T-helper 1 cell treated with Interleukin-12 subunit alpha and Interleukin-12 subunit beta and Interleukin-4 antibody, amounts not matched to agents 30 μg/mL and 1 μg/mL, for 36 hours (primary cell): ENCODE measurements around the gene EGFL8.
"Not testable (repeated sequence)": the region's sequence is repeated elsewhere in the genome, so short reads cannot be mapped to it uniquely, and the experiment has no call there.

Experiments used
- H3K27ac Mint-ChIP-seq: one replicate; pipeline ENCODE4 v1.8.0; 2021; ENCODE audit warnings: mild to moderate bottlenecking, mixed read lengths
- H3K27me3 Mint-ChIP-seq: one replicate; pipeline ENCODE4 v1.8.0; 2021; ENCODE audit warnings: low read depth, mixed read lengths
- H3K36me3 Mint-ChIP-seq: one replicate; pipeline ENCODE4 v1.8.0; 2021; ENCODE audit warnings: low read depth, mixed read lengths
- H3K4me1 Mint-ChIP-seq: one replicate; pipeline ENCODE4 v1.8.0; 2021; ENCODE audit warnings: low read depth, mixed read lengths
- H3K4me3 Mint-ChIP-seq: one replicate; pipeline ENCODE4 v1.8.0; 2021; ENCODE audit warnings: mild to moderate bottlenecking, moderate library complexity, mixed read lengths
- H3K9me3 Mint-ChIP-seq: one replicate; pipeline ENCODE4 v1.8.0; 2021; ENCODE audit warnings: mixed read lengths

The EGFL8 gene

DNA sequence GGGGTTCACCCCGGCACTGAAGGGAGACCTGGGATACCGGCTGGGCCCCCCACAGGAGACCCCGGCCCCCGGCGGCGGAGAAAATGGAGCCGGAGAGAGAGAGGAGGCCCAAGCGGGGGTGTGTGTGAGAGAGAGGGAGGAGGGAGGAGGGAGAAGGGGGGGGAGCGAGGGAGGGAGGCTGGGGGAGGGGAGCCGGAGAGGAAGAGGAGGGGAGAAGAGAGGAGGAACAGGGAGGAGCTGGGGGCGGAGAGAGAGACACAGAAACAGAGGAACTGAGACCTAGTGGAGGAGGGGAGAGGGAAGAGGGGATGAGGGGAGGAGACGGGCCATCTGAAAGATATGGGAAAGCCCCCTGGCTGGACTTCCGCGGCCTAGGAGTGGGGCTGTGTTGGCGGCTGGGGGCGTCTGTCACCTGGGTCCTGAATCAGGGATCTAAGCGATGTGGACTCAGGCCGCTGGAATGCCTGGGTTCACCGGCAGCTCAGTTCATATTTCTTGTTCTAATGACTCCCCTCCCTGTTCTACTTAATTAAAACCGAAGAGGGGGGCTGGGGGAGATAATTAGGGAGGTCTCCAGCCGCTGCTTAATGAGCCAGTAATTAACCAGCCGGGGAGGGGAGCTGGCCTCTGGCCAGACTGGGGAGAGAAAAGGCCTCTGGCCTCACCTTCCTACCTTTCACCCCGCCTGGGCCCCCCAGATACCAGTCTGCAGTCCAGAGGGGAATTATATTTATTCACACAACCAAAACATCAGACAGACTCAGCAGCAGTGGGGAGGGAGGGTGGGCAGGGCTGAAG is 25.9 kb downstream of the EGFL8 start, which contains the start of gene PBX2:
Gene PBX2 (minus strand): TSS at position 149 of the 798 bp plus-strand sequence. CDS start 287 bp downstream, outside the sequence.
- Mint-ChIP-seq H3K27ac (peak within 1 kb of the TSS; percentile 98), H3K36me3 (peaks cover 52% of the 10 kb centered on the region), H3K4me3 (peak within 1 kb of the TSS; percentile 99), H3K9me3 (no peaks in the 10 kb centered on the region), H3K4me1 (peaks cover 49% of the 10 kb centered on the region), H3K27me3 (no peaks in the 10 kb centered on the region)

DNA sequence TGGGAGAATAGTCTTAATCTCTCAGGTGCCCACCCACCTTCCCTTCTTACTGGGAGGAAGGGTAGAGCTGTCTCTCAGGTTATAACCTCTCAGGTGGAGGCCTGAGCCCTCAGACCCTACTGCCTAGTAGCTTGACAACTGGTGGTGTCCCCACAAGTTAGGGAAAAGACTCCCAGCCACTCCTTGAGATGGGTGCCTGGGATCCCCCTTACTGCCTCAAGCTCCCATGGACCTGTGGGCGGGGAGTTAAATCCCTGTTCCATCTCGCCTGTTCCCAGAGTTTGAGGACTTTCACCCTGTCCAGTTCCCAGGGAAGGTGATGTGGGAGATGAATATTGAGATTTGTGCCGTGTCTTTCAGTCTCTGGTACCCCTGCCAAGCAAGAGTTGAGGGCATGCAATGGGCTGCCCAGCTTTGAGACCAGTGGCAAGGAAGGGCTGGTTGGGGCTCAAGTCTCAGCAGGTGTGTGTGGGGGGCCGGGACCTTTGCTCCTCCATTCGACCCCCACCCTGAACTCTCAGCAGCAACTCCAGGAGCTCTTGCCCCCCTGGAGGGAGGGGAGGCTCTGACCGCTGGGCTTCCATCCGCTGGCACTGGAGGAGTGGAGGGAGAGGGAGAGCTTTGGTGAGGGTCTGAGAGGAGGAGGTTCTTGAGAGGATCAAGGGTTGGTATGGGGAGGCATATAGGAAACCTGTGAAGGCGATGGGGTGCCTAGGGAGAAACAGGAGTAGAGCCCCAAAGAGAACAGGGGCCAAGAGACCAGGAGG is 26.7 kb downstream of the EGFL8 start:
- H3K4me1 Mint-ChIP-seq, result peaks cover 48% of the 10 kb centered on the region
- peak overlapping the region; percentile 99 for H3K4me3 Mint-ChIP-seq
- no peaks in the 10 kb centered on the region for H3K9me3 Mint-ChIP-seq
- H3K36me3 Mint-ChIP-seq, result peaks cover 47% of the 10 kb centered on the region
- H3K27me3 Mint-ChIP-seq, result no peaks in the 10 kb centered on the region
- peak overlapping the region; percentile 98 for H3K27ac Mint-ChIP-seq

DNA sequence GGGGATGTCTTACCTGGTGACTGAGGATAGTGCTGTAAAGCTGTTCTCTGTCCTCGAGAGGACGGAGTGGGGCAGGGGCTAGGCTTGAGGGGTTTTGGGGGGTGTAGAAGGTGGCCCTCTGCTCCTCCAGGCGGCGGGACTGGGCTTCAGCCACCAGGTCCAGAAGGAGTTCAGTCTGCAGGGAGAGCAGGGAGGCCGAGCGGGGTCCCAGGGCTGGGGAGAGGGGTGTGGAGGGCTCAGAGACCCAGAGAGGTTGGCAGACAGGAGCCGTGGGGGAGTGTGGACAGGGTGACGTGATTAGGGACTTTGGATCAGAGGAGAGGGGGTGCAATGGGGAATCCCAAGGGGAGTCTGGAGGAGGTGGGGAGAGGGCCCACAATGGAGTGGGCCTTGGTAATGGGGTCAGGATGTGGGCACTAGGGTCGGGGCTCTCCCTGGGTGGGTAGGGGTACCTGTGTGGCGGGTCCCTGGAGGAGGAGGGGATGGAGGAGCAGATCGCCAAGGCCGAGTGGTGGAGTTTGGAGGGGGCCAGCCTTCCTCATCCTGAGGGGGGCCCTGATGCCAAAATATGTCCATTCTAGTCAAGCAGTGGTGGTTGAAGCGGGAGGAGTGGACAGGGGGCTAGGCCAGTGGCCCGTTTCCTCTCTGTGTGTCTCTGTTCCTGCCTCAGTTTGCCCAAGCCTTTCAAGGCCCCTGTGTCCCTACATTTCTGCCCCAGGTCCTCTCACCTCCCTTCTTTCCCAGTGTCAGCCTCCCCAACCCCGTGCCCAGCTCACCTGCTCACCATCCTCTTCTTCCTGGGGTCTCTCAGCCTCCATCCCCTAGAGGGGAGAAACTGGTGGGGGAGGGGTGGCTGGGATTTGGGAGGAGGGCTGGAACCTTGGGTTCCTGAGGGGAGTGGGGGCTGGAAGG is 27.6 kb downstream of the EGFL8 start:
- peak overlapping the region; percentile 99 for H3K4me3 Mint-ChIP-seq
- H3K27me3 Mint-ChIP-seq, result no peaks in the 10 kb centered on the region
- no peaks in the 10 kb centered on the region for H3K9me3 Mint-ChIP-seq
- peaks cover 44% of the 10 kb centered on the region for H3K4me1 Mint-ChIP-seq
- H3K27ac Mint-ChIP-seq, result peak overlapping the region; percentile 98
- peaks cover 38% of the 10 kb centered on the region for H3K36me3 Mint-ChIP-seq

DNA sequence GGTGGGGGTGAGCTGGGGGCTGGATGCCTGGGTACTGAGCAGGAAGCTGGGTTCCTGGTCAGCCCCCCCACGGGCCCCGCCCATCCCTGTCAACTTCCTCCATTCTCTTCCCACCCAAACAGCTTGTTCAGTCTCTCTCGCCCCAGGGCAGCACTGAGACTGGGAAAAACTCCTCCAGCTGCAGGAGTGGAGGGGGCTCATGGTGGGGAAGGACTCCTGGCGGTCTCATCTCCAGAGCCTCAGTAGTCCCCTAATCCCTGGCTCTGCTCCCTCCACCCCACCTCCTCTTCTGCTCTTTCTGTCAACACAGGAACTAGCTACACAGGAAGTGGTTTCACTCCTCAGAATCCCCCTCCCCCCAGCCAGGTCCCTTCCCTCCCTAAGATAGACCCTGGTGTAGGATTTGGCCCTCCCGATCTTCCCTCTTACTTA is 28.2 kb downstream of the EGFL8 start, which contains the start of gene GPSM3:
Gene GPSM3 (minus strand): TSS at position 36 of the 432 bp plus-strand sequence. CDS start 130 bp downstream, outside the sequence.
- peaks cover 32% of the 10 kb centered on the region for H3K36me3 Mint-ChIP-seq
- peak within 1 kb of the TSS; percentile 98 for H3K27ac Mint-ChIP-seq
- H3K4me3 Mint-ChIP-seq, result peak within 1 kb of the TSS; percentile 99
- H3K9me3 Mint-ChIP-seq, result no peaks in the 10 kb centered on the region
- peaks cover 40% of the 10 kb centered on the region for H3K4me1 Mint-ChIP-seq
- H3K27me3 Mint-ChIP-seq, result no peaks in the 10 kb centered on the region

DNA sequence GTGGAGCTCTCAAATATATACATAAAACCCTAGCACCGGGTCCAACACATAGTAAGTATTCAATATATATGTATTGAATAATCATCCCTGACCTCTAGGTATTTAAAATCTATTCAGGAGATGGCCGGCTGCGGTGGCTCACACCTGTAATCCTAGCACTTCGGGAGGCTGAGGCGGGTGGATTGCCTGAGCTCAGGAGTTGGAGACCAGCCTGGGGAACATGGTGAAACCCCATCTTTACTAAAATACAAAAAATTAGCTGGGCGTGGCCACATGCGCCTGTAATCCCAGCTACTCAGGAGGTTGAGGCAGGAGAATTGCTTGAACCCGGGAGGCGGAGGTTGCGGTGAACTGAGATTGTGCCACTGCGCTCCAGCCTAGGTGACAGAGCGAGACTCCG is 28.7 kb downstream of the EGFL8 start:
- not testable (repeated sequence) for H3K27me3 Mint-ChIP-seq, H3K9me3 Mint-ChIP-seq
- Mint-ChIP-seq H3K36me3 (peaks cover 31% of the 10 kb centered on the region), H3K4me3 (peak overlapping the region; percentile 99), H3K4me1 (peaks cover 39% of the 10 kb centered on the region), H3K27ac (peak overlapping the region; percentile 98)

DNA sequence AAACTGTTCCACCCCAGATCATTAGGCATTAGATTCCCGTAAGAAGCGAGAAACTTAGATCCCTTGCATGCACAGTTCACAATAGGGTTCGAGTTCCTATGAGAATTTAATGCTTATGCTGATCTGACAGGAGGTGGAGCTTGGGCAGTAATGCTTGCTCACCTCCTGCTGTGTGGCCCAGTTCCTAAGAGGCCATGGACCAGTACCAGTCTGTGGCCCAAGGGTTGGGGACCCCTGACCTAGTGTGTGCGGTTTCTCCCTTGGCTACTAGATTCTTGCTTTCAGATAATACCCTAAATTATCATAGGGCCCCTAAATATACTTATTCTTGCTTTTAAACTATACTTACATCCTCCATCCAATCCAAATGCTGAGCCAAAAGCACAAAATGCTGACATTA is 30.0 kb downstream of the EGFL8 start:
- H3K36me3 Mint-ChIP-seq, result peaks cover 21% of the 10 kb centered on the region
- peak overlapping the region; percentile 88 for H3K4me3 Mint-ChIP-seq
- H3K27me3 Mint-ChIP-seq, result no peaks in the 10 kb centered on the region
- H3K9me3 Mint-ChIP-seq, result no peaks in the 10 kb centered on the region
- H3K4me1 Mint-ChIP-seq, result peaks cover 31% of the 10 kb centered on the region
- H3K27ac Mint-ChIP-seq, result no peak overlapping the region

DNA sequence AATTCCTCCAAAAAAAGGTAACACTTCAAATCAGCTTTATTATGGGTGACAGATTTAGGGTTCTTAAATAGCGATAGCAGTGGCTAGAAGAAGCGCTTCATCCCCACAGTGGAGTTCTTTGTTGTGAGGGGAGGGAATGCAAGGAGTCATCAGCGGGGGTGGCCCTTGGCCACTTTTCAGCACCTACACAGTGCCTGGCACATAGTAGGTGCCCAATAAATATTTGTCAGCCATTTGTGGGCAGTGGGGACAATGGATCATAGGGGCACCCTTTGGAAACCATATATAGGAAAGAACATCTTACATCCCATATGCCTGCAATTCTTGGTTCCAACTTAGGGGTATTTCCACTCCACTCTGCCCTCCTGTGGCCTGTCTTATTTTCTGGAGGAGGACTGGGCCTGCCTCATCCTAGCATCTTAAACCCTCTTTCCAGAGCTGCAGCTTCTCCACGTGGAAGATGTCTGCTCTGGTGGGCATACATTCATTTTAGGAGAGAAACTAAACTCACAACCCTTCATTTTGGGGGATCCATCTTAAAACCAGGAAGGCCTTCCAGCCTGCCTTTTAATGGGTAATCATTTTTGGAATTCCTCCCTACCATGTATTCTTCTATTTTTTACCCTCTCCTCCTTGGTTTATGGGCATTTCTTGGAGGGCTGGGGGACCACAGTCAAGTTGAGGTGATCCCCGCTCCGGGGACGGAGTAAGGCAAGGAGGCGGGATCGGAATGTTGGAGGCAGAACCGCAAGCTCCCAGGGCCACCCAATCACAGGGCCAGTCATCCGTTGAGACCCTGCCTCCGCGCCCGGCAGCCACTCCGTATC is 30.6 kb downstream of the EGFL8 start:
- Mint-ChIP-seq H3K27me3 (no peaks in the 10 kb centered on the region), H3K4me1 (peaks cover 31% of the 10 kb centered on the region), H3K36me3 (peaks cover 20% of the 10 kb centered on the region), H3K4me3 (peak overlapping the region; percentile 88), H3K9me3 (no peaks in the 10 kb centered on the region), H3K27ac (peak overlapping the region; percentile 93)

DNA sequence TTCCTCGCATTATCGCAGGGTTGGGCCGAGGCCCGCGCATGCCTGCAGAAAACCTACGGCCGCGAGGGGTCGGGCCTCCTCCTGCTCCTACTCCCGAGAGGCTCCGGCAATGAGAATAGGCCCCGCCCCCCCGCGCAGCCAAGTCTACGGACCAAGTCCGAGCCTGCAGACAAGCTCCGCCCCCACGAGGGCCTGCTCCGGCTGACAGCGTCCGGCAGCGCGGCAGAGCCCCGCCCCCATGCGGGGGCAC is 31.2 kb downstream of the EGFL8 start:
- Mint-ChIP-seq H3K27ac (peak overlapping the region; percentile 95), H3K4me1 (peaks cover 31% of the 10 kb centered on the region), H3K27me3 (peaks cover 4% of the 10 kb centered on the region), H3K9me3 (no peaks in the 10 kb centered on the region), H3K4me3 (peak overlapping the region; percentile 88), H3K36me3 (peaks cover 16% of the 10 kb centered on the region)

DNA sequence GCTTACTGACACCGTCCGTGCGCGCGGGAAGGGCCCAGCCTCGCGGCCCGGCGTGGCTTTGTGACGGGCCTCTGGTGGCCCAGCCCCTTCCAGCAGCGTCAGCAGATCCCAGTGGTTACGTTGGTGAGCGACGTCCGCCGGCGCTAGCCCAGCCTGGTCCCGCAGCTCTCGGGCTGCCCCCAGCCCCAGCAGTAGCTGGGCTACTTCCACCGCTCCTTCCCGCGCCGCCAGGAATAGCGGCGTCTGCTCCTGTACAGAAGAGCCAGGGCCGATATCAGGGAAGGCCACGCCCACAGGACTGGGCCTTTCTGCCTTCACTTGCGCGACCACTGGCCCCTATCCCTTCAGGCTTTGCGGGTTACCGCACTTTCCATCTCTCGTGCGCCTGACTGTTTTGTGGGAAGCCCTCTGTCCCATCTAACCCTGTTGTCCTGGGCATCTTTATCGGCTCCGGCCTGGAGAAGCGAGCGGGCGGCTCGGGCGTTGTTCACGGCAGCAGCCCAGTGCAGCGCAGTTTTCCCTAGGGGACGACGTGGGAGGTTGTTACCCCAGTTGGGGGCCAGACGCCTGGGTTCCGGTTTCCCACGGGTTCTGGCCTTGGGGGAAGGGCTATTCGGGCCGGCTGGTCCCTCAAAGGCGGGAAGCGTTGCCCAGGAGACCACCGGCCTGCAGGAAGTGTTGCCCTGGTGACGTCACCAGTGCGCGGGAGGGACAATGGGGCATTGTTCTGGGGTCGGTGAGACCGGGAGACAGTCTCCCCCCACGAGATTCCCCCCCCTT is 31.7 kb downstream of the EGFL8 start:
- Mint-ChIP-seq H3K27me3 (peaks cover 4% of the 10 kb centered on the region), H3K9me3 (no peaks in the 10 kb centered on the region), H3K27ac (peak overlapping the region; percentile 95), H3K4me1 (peaks cover 31% of the 10 kb centered on the region), H3K4me3 (peak overlapping the region; percentile 88), H3K36me3 (peaks cover 13% of the 10 kb centered on the region)

DNA sequence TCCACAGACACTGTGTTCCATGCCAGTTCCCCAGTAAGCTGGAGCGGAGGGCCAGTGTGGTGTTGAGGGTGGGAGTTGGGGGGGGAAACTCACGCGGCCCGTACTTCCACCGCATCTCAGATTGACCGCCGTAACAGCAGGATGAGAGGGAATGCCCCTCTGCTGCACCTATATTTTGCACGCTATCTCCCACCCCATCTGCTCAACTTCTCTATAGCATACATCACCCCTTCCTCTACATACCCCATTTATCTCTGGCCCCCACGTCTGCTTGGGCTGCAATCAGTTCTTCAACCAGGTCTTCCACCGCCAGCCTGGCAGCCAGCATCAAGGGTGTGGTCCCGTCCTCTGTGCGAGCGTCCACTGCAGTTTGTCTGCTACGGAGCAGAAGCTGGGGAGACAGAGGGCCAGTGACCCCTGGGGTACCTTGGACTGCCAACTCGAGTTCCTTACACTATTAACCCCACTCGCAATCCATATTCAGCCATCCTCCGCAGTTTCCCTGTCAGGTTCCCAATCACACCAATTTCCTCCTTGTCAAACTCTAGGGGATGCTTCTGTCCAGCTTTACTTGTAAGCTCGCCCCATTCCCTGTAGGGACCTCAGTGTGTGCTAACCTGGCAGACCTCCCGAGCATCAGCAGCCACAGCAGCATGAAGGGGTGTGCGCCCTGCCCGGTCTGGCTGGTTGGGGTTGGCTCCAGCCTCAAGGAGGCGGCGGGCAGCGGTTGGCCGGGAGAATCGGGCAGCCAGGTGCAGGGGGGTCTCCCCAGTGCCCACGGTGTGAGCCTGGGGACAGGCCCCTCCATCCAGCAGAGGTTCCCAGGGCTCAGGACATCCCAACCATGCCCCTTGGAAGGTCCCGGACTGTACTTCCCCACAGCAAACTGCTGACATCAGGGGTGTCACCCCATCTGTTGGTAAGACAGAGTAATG is 32.6 kb downstream of the EGFL8 start:
- Mint-ChIP-seq H3K4me1 (peaks cover 31% of the 10 kb centered on the region), H3K27me3 (peaks cover 4% of the 10 kb centered on the region), H3K36me3 (peaks cover 5% of the 10 kb centered on the region), H3K9me3 (no peaks in the 10 kb centered on the region), H3K4me3 (peak overlapping the region; percentile 88), H3K27ac (peak overlapping the region; percentile 95)

DNA sequence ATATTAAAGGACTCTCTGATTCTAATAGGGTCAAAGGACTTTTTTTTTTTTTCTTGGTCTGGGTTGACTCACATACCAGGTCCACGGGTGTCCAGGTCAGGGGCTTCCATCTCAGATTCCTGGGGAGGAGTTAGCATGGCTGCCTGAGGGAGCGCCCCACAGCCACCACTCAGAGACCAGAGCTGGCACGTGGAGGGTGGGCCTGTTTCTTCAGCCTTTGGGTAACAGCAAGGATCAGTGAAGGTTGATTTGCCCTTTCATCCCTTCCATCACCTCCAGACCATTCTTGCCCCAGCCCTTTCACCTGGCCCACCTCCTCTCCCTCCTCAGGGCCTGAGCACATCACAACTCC is 33.9 kb downstream of the EGFL8 start:
- peaks cover 27% of the 10 kb centered on the region for H3K4me1 Mint-ChIP-seq
- H3K27me3 Mint-ChIP-seq, result peaks cover 4% of the 10 kb centered on the region
- H3K27ac Mint-ChIP-seq, result no peak overlapping the region
- no peaks in the 10 kb centered on the region for H3K9me3 Mint-ChIP-seq
- H3K4me3 Mint-ChIP-seq, result no peak overlapping the region
- no peaks in the 10 kb centered on the region for H3K36me3 Mint-ChIP-seq

DNA sequence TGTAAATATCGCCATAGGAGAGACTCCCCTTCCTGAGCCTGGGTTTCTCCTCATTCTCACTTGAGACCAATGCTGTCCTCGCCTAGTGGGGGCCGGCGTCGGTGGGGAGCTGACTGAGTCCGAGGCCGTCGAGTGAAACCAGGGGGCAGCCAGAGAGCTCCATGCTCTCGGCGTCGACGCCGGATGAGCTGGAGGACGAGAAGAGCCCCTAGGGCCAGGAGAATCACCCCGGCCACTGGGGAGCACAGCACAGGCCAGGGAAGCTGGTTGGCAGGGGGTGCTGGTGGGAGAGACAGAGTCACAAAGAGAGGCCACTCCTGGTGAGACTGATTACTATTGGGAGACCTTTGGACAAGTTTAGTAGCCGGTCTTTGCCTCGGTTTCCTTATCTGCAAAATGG is 34.5 kb downstream of the EGFL8 start:
- H3K27ac Mint-ChIP-seq, result no peak overlapping the region
- peaks cover 4% of the 10 kb centered on the region for H3K27me3 Mint-ChIP-seq
- H3K36me3 Mint-ChIP-seq, result no peaks in the 10 kb centered on the region
- H3K9me3 Mint-ChIP-seq, result no peaks in the 10 kb centered on the region
- no peak overlapping the region for H3K4me3 Mint-ChIP-seq
- peaks cover 22% of the 10 kb centered on the region for H3K4me1 Mint-ChIP-seq
